Breast epithelium (tissue), 3 donors: ENCODE measurements around the gene MYBPHL.

Experiments
- CTCF ChIP-seq, 3 donors: fragments of 450-650 bp; IDR thresholded peaks; one replicate each; pipeline ENCODE4 v1.5.1; 2016 to 2017; ENCODE audit warnings: antibody characterized with exemption in 3 of 3, mild to moderate bottlenecking in 3 of 3, moderate library complexity in 3 of 3
- POLR2A ChIP-seq: fragments of 450-650 bp; IDR thresholded peaks from one replicate; pipeline ENCODE4 v1.6.1; 2016; ENCODE audit warnings: antibody characterized with exemption, mild to moderate bottlenecking, moderate library complexity
- POLR2AphosphoS5 ChIP-seq, 3 donors: sonication (generic); formaldehyde crosslinking; IDR thresholded peaks; one replicate each; pipeline ENCODE4 v1.6.1; 2017; ENCODE audit warnings: antibody characterized with exemption in 3 of 3

DNA sequence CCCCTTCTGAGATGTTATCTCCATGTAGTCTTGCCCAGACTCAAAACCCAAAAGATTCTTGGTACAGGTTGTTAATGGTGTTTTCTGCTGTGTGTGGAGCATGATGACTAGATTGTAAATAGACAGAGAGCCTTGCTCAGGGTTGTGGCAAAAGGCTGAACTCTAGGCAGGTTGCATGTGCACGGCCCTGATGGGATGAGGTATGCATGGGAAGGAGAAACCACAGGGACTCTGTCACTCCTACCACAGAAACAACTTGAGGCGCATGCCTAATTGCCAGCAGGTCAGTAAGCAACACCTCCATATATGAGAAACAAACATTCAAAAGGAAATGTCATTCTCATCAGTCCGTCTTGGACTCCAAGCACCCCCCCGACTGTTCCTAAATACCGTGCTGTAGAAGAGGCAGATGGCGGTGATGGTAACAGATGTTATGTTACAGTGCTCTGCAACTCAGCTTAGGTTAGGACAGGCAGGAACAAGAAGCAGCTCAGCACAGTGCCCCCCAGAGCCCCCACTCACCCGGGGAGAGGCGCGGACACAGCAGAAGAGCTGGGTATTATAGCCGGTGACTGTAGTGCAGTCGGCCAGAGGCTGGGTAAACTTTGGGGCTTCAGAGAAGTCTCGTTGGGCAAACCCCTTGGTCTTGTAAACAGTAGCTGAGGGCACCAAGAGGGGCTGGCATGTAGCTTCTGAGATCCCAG lies 10.9 kb downstream of the MYBPHL start:
- TF ChIP-seq POLR2A (no peak), CTCF (IDR thresholded peaks at IDR 0.05) (no peak), POLR2AphosphoS5 (IDR thresholded peaks at IDR 0.05) (no peak)
